GM12878 (cell line): ENCODE data around the gene PPP4C. TPM values are rescaled to one million over a fixed set of nuclear protein-coding genes. Genes with fewer than 3 reads are reported as not detected.

Source experiments
- ATAC-seq: fragments of 200-7000 bp; cut with Tn5 transposase; 3 replicates; pipeline ENCODE4 v1.9.1; 2020; ENCODE audit warnings: mild to moderate bottlenecking, moderate library complexity
- BruUV-seq: library from RNA; stranded (reverse); fragments of 400-500 nt; replicated peaks from 2 replicates; lab custom pipeline; 2021; lab: Mats Ljungman, UMichigan
- CTCF ChIA-PET: fragments of 300-600 bp; sonication (Branson Sonifier 250); formaldehyde crosslinking; extraction: SDS; loops from one replicate; lab custom pipeline; 2021; ENCODE audit warnings: inconsistent platforms; lab: Yijun Ruan, JAX
- POLR2A ChIA-PET: fragments of 350-600 bp; formaldehyde crosslinking; extraction: SDS; loops from one replicate; lab custom pipeline; 2021; ENCODE audit warnings: inconsistent platforms; lab: Charles Lee
- RAD21 ChIA-PET: fragments of 300-600 bp; sonication (Branson Sonifier 250); formaldehyde crosslinking; loops from one replicate; lab custom pipeline; 2023; ENCODE audit warnings: antibody characterized with exemption; ENCODE audit not compliant: unreplicated experiment; lab: Charles Lee
- SMC1A ChIA-PET: fragments of 300-600 bp; sonication (Branson Sonifier 250); formaldehyde crosslinking; loops from one replicate; lab custom pipeline; 2023; ENCODE audit not compliant: unreplicated experiment, uncharacterized antibody; lab: Charles Lee
- DNase-seq: peaks from one replicate; pipeline ENCODE4 v3.0.0-alpha.2; 2011; ENCODE audit warnings: low read depth, low spot score
- FAIRE-seq: peaks from 3 replicates; lab custom pipeline; 2011; peaks lifted over from hg19 to GRCh38; lab: Jason Lieb, UNC
- H2AFZ ChIP-seq: 2 replicates; pipeline ENCODE4 v1.6.0; 2011; ENCODE audit warnings: low read depth, low read length, control low read depth; ENCODE audit not compliant: control insufficient read depth
- H3K27ac ChIP-seq: 2 replicates; pipeline ENCODE4 v1.5.1; 2011; ENCODE audit warnings: control low read depth; ENCODE audit not compliant: control insufficient read depth, insufficient read depth
- H3K27me3 ChIP-seq, 2 experiments: replicated peaks in 1 of 2; 2 replicates each; pipeline versions ENCODE4 v1.6.0 to v1.6.1; 2011; ENCODE audit warnings: low read length in 1 of 2; ENCODE audit not compliant: control insufficient read depth in 2 of 2, insufficient read depth in 2 of 2
- H3K36me3 ChIP-seq, 2 experiments: 2 replicates each; pipeline ENCODE4 v1.5.1; 2011; ENCODE audit warnings: low read length in 1 of 2; ENCODE audit not compliant: control insufficient read depth in 2 of 2, insufficient read depth in 2 of 2
- H3K4me1 ChIP-seq: 2 replicates; pipeline ENCODE4 v1.6.1; 2011; ENCODE audit warnings: mild to moderate bottlenecking, low read length, moderate library complexity, mixed read lengths; ENCODE audit not compliant: control insufficient read depth, insufficient read depth
- H3K4me2 ChIP-seq: 2 replicates; pipeline ENCODE4 v1.6.0; 2011; ENCODE audit warnings: control low read depth; ENCODE audit not compliant: control insufficient read depth, insufficient read depth
- H3K4me3 ChIP-seq: fragments of 200-600 bp; sonication (generic); 2 replicates; pipeline ENCODE4 v1.5.1; 2016
- H3K79me2 ChIP-seq: 2 replicates; pipeline ENCODE4 v1.6.0; 2011; ENCODE audit warnings: low read length; ENCODE audit not compliant: control insufficient read depth, insufficient read depth
- H3K9ac ChIP-seq: 2 replicates; pipeline ENCODE4 v1.8.0; 2011; ENCODE audit warnings: low read length, control low read depth, mixed read lengths; ENCODE audit not compliant: control insufficient read depth, insufficient read depth
- H3K9me3 ChIP-seq: replicated peaks from 3 replicates; pipeline ENCODE4 v1.5.1; 2011; ENCODE audit warnings: mild to moderate bottlenecking, low read length; ENCODE audit not compliant: control insufficient read depth, insufficient read depth
- H4K20me1 ChIP-seq: 2 replicates; pipeline ENCODE4 v1.6.0; 2011; ENCODE audit not compliant: control insufficient read depth, insufficient read depth
- GABPA ChIP-seq: IDR thresholded peaks from 2 replicates; pipeline ENCODE4 v1.6.1; 2014; ENCODE audit warnings: antibody characterized with exemption, low read depth, mild to moderate bottlenecking, inconsistent platforms
- HDGF ChIP-seq: fragments of 450-650 bp; IDR thresholded peaks from 2 replicates; pipeline ENCODE4 v1.6.1; 2016; ENCODE audit warnings: antibody characterized with exemption
- JUND ChIP-seq: IDR thresholded peaks from 2 replicates; pipeline ENCODE4 v1.6.1; 2012; ENCODE audit warnings: low read depth, mild to moderate bottlenecking, low read length, improper control_type of control experiment, moderate library complexity
- MYC ChIP-seq: IDR thresholded peaks from 2 replicates; pipeline ENCODE4 v1.6.1; 2011; ENCODE audit warnings: mild to moderate bottlenecking, low read length, moderate library complexity, inconsistent platforms; ENCODE audit not compliant: insufficient read depth, insufficient replicate concordance, insufficient read length, severe bottlenecking
- RAD21 ChIP-seq: IDR thresholded peaks from 2 replicates; pipeline ENCODE4 v1.6.1; 2011; ENCODE audit warnings: mild to moderate bottlenecking, low read depth, low read length, moderate library complexity; ENCODE audit not compliant: insufficient read depth
- RFX5 ChIP-seq: IDR thresholded peaks from 2 replicates; pipeline ENCODE4 v1.6.1; 2011; ENCODE audit warnings: low read depth, low read length, improper control_type of control experiment
- SIN3A ChIP-seq: IDR thresholded peaks from 2 replicates; pipeline ENCODE4 v1.6.1; 2012; ENCODE audit warnings: low read depth, low read length, improper control_type of control experiment
- SUPT20H ChIP-seq: IDR thresholded peaks from 2 replicates; pipeline ENCODE4 v1.6.1; 2011; ENCODE audit warnings: low read depth, mild to moderate bottlenecking, low read length, moderate library complexity, borderline replicate concordance; ENCODE audit not compliant: control insufficient read depth
- TBL1XR1 ChIP-seq: IDR thresholded peaks from 2 replicates; pipeline ENCODE4 v1.6.1; 2012; ENCODE audit warnings: low read depth, low read length, improper control_type of control experiment
- ZBED1 ChIP-seq: IDR thresholded peaks from 2 replicates; pipeline ENCODE4 v1.6.1; 2016; ENCODE audit warnings: borderline replicate concordance
- ZNF207 ChIP-seq: fragments of 450-650 bp; IDR thresholded peaks from 2 replicates; pipeline ENCODE4 v1.6.1; 2014; ENCODE audit warnings: antibody characterized with exemption, mild to moderate bottlenecking, borderline replicate concordance
- WGBS: methylation state at CpG from one replicate; pipeline ENCODE4 v1.1.6; 2016; ENCODE audit warnings: low lambda C conversion rate; ENCODE audit not compliant: insufficient replicate concordance, insufficient coverage; ENCODE audit errors: missing lambda C conversion rate; 5-methylcytosine and 5-hydroxymethylcytosine counted together
- in situ Hi-C: fragments of 300-500 bp; cut with MboI; formaldehyde crosslinking; loops from 9 replicates; pipeline ENCODE4 v1.14.3; 2018; ENCODE audit warnings: mixed read lengths
- intact Hi-C: fragments of 100-400 bp; cut with micrococcal nuclease; formaldehyde crosslinking; loops from one replicate; pipeline ENCODE4 v1.14.2; 2022; ENCODE audit not compliant: unreplicated experiment
- polyA plus RNA-seq, 11 experiments: library from polyadenylated mRNA; depleted of rRNA in 4 of 11; unstranded in 6 of 11; stranded (reverse) in 5 of 11; fragments of >200 nt; fragmentation: Nextera tagmentation in 4 of 11; fragmentation: Illumina TruSeq in 1 of 11; extraction: Ambion mirVana in 4 of 11; extraction: Trizol in 1 of 11; gene quantifications; 1 replicate in 1 of 11; 2 replicates in 10 of 11; pipeline versions ENCODE4 v1.2.1 to v1.2.3, GENCODE V29; 2011 to 2016; ENCODE audit warnings: inconsistent platforms in 2 of 11, missing spikeins in 2 of 11, low read depth in 1 of 11
- total RNA-seq, 4 experiments: library from RNA; depleted of rRNA in 3 of 4; stranded (reverse); fragments of >200 nt in 3 of 4; fragmentation: Illumina TruSeq in 1 of 4; extraction: Trizol in 1 of 4; gene quantifications; 2 replicates each; pipeline versions ENCODE4 v1.2.1 to v1.2.3, GENCODE V29; 2013 to 2021
- TF ChIP-seq, protein P1 (sequence below): fragments of 450-650 bp; IDR thresholded peaks from 2 replicates; pipeline ENCODE4 v1.6.1; 2017; ENCODE audit warnings: low read depth, mild to moderate bottlenecking, moderate library complexity
- TF ChIP-seq, protein P2 (sequence below): fragments of 450-650 bp; IDR thresholded peaks from 2 replicates; pipeline ENCODE4 v1.6.1; 2017; ENCODE audit warnings: mild to moderate bottlenecking, moderate library complexity
- TF ChIP-seq, protein P3 (sequence below): fragments of 450-650 bp; formaldehyde crosslinking; IDR thresholded peaks from 2 replicates; pipeline ENCODE4 v1.4.0; 2020; ENCODE audit warnings: mild to moderate bottlenecking, moderate library complexity

Gene PPP4C
- total and polyA plus RNA-seq, 10 of the 15 experiments (the other 5 are each of a cell fraction or from before 2014, with no cell fraction given) = 2.7 to 240 (median 124) TPM

DNA sequence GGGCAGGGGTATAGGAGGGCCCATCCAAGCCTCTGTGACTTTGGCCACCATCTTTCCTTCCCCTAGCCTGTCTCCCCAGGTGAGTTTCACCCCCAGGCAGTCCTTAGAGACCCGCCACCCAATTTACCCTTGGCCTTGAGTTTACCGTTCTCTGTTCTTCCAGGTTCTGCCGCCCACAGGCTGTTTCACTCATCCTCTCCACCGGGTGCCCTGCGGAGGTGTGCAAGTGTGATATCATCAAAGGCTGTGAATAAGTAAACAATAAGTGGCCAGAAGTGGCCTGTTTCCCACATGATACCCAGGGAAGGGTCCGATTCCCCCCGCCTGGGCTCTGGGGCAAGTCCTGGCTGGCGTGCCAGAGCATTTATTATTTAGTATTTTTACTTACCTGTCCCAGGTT is 29.6 kb upstream of the PPP4C start:
- no peak for DNase-seq
- H3K4me2 ChIP-seq = no peak overlapping the region
- ChIA-PET POLR2A (no interaction called here), CTCF (no interaction called here), SMC1A (no interaction called here), RAD21 (no interaction called here)
- WGBS = 60% methylated on average over 8 of the region's 8 CpGs
- no peak for TF ChIP-seq GABPA
- TF ChIP-seq SIN3A = no peak
- TF ChIP-seq, protein P1, sequence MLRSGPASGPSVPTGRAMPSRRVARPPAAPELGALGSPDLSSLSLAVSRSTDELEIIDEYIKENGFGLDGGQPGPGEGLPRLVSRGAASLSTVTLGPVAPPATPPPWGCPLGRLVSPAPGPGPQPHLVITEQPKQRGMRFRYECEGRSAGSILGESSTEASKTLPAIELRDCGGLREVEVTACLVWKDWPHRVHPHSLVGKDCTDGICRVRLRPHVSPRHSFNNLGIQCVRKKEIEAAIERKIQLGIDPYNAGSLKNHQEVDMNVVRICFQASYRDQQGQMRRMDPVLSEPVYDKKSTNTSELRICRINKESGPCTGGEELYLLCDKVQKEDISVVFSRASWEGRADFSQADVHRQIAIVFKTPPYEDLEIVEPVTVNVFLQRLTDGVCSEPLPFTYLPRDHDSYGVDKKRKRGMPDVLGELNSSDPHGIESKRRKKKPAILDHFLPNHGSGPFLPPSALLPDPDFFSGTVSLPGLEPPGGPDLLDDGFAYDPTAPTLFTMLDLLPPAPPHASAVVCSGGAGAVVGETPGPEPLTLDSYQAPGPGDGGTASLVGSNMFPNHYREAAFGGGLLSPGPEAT = no peak
- TF ChIP-seq, protein P2, sequence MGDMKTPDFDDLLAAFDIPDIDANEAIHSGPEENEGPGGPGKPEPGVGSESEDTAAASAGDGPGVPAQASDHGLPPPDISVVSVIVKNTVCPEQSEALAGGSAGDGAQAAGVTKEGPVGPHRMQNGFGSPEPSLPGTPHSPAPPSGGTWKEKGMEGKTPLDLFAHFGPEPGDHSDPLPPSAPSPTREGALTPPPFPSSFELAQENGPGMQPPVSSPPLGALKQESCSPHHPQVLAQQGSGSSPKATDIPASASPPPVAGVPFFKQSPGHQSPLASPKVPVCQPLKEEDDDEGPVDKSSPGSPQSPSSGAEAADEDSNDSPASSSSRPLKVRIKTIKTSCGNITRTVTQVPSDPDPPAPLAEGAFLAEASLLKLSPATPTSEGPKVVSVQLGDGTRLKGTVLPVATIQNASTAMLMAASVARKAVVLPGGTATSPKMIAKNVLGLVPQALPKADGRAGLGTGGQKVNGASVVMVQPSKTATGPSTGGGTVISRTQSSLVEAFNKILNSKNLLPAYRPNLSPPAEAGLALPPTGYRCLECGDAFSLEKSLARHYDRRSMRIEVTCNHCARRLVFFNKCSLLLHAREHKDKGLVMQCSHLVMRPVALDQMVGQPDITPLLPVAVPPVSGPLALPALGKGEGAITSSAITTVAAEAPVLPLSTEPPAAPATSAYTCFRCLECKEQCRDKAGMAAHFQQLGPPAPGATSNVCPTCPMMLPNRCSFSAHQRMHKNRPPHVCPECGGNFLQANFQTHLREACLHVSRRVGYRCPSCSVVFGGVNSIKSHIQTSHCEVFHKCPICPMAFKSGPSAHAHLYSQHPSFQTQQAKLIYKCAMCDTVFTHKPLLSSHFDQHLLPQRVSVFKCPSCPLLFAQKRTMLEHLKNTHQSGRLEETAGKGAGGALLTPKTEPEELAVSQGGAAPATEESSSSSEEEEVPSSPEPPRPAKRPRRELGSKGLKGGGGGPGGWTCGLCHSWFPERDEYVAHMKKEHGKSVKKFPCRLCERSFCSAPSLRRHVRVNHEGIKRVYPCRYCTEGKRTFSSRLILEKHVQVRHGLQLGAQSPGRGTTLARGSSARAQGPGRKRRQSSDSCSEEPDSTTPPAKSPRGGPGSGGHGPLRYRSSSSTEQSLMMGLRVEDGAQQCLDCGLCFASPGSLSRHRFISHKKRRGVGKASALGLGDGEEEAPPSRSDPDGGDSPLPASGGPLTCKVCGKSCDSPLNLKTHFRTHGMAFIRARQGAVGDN = no peak
- TF ChIP-seq, protein P3, sequence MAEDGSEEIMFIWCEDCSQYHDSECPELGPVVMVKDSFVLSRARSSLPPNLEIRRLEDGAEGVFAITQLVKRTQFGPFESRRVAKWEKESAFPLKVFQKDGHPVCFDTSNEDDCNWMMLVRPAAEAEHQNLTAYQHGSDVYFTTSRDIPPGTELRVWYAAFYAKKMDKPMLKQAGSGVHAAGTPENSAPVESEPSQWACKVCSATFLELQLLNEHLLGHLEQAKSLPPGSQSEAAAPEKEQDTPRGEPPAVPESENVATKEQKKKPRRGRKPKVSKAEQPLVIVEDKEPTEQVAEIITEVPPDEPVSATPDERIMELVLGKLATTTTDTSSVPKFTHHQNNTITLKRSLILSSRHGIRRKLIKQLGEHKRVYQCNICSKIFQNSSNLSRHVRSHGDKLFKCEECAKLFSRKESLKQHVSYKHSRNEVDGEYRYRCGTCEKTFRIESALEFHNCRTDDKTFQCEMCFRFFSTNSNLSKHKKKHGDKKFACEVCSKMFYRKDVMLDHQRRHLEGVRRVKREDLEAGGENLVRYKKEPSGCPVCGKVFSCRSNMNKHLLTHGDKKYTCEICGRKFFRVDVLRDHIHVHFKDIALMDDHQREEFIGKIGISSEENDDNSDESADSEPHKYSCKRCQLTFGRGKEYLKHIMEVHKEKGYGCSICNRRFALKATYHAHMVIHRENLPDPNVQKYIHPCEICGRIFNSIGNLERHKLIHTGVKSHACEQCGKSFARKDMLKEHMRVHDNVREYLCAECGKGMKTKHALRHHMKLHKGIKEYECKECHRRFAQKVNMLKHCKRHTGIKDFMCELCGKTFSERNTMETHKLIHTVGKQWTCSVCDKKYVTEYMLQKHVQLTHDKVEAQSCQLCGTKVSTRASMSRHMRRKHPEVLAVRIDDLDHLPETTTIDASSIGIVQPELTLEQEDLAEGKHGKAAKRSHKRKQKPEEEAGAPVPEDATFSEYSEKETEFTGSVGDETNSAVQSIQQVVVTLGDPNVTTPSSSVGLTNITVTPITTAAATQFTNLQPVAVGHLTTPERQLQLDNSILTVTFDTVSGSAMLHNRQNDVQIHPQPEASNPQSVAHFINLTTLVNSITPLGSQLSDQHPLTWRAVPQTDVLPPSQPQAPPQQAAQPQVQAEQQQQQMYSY (CRISPR knock-in tag) = no peak
- TF ChIP-seq JUND = no peak
- no peak for TF ChIP-seq TBL1XR1
- TF ChIP-seq RAD21 = no peak
- TF ChIP-seq MYC = no peak
- TF ChIP-seq RFX5 = no peak
- TF ChIP-seq SUPT20H = no peak
- no peak for TF ChIP-seq ZBED1
- no peak for TF ChIP-seq ZNF207
- TF ChIP-seq HDGF = no peak
- no peak for ATAC-seq
- no peak overlapping the region for H2AFZ ChIP-seq
- no peak overlapping the region for H3K27ac ChIP-seq
- no peaks in the 10 kb centered on the region for H3K4me1 ChIP-seq
- no peaks in the 10 kb centered on the region for H3K27me3 ChIP-seq
- BruUV-seq = no TSS peak
- no peaks in the 10 kb centered on the region for H3K36me3 ChIP-seq
- no peak overlapping the region for H3K4me3 ChIP-seq
- H3K9ac ChIP-seq = no peak overlapping the region
- H4K20me1 ChIP-seq = no peaks in the 10 kb centered on the region
- no peaks in the 10 kb centered on the region for H3K9me3 ChIP-seq
- FAIRE-seq = no peak
- H3K79me2 ChIP-seq = no peaks in the 10 kb centered on the region
- intact Hi-C loops = no loop called here
- in situ Hi-C loops = no loop called here
